ENCODE data around the gene CCDC117.
"Not testable (repeated sequence)": the region's sequence is repeated elsewhere in the genome, so short reads cannot be mapped to it uniquely, and the experiment has no call there.

The CCDC117 gene, protein sequence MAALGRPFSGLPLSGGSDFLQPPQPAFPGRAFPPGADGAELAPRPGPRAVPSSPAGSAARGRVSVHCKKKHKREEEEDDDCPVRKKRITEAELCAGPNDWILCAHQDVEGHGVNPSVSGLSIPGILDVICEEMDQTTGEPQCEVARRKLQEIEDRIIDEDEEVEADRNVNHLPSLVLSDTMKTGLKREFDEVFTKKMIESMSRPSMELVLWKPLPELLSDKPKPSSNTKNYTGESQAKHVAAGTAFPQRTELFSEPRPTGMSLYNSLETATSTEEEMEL

DNA sequence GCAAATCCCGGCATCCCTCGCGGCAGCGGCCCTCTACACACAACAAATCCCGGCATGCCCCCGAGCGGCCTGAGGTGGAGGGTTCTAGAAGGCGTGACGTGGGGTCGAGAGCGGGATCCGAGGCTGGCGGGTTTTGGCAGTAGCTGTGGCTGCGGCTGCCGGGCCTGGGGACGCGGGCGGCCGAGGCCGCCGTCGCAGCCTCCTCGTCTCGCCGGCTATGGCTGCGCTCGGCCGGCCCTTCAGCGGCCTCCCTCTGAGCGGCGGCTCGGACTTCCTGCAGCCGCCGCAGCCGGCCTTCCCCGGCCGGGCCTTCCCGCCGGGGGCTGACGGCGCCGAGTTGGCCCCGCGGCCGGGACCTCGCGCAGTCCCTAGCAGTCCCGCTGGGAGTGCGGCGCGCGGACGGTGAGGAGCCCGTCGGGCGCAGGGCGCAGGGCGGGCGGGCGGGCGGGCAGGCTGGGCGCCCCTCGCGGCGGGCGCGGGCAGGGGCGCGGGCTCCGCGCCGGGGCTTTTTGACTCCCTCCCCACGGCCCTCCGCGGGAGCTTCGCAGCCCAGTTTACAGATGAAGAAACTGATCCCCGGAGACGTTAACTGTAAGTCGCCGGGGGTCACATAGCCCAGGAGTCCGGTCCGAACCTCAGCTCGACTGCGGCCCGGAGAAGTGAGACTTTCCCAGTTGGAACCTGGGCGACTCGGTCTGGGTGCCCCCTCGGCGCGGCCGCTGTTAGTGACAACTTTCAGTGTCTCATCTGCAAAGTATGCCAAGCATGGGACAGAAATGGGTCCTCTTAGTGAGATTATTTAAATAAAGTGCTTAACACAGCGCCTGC is at the start of gene CCDC117:
TSS of gene CCDC117 (plus strand) at position 63 of the 828 bp plus-strand sequence. CDS start at position 218, 155 bp downstream.
- peak; percentile 91 for DNase-seq

DNA sequence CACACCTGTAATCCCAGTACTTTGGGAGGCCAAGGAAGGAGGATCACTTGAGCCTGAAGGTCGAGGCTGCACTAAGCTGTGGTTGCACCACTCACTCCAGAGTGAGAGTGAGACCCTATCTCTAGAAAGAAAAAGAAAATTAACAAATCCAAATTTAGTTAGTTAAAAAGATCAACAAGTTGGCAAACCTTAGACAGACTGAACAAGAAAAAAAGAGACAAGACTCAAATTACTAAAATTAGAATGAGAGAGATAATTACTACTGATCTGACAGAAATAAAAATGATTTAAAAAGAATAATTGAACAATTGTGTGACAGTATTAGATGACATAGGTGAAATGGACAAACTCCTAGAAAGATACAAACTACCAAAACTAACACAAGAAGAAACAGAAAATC is 44.5 kb upstream of the CCDC117 start:
- DNase-seq: no peak

DNA sequence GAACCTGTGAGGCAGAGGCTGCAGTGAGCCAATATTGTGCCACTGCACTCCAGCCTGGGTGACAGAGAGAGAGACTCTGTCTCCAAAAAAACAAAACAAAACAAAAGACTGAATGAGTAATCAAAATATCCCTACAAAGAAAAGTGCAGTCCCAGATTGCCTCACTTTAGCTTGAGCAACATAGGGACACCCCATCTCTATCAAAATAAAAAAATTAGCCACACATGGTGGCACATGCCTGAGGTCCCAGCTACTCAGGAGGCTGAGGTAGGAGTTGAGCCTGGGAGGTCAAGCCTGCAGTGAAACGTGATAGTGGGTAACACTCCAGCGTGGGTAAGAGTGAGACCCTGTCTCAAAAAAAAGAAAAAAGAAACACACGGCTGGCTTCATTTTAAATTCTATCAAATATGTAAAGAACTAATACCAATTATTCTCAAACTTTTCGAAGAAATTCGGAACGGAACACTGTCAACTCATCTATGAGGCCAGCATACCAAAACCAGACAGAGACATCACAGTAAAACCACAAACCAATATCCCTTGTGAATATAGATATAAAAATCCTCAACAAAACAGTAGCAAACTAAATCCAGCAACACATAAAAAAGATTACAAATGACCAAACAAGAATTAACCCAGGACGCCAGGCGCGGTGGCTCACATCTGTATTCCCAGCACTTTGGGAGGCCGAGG is 43.7 kb upstream of the CCDC117 start:
- no peak for DNase-seq

DNA sequence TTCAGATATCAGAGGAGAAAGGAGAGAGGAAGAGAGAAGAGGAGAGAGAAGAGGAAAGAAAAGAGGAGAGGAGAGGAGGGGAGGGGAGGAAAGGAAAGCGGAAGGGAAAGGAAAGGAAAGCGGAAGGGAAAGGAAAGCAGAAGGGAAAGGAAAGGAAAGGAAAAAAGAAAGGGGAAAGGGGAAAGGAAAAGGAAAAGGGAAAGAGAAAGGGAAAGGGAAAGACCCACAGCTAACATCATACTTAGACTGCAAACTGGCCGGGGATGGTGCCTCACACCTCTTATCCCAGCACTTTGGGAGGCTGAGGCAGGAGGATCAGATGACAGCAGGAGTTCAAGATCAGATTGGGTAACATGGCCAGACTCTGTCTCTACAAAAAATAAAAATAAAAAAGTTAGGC is 42.3 kb upstream of the CCDC117 start:
- DNase-seq: no peak

DNA sequence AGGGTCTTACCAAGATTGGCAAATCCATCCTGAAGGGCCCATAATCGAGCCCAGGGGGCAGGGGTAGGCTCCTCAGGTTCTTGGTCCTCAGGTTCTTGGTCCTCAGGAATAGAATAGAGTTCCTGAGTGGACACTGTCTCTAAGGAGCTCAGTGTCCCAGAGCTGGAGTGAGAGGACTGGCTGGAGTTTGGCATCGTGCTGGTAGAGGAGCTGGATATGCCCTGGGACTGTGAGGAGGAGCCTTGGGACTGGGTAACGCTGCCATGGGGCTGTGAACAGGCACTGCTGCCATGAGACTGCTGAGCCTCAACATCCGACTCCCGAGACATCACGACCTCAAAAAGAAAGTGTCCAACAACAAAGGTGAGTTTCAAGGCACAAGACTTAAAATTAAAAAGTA is 38.1 kb upstream of the CCDC117 start:
- DNase-seq: no peak

DNA sequence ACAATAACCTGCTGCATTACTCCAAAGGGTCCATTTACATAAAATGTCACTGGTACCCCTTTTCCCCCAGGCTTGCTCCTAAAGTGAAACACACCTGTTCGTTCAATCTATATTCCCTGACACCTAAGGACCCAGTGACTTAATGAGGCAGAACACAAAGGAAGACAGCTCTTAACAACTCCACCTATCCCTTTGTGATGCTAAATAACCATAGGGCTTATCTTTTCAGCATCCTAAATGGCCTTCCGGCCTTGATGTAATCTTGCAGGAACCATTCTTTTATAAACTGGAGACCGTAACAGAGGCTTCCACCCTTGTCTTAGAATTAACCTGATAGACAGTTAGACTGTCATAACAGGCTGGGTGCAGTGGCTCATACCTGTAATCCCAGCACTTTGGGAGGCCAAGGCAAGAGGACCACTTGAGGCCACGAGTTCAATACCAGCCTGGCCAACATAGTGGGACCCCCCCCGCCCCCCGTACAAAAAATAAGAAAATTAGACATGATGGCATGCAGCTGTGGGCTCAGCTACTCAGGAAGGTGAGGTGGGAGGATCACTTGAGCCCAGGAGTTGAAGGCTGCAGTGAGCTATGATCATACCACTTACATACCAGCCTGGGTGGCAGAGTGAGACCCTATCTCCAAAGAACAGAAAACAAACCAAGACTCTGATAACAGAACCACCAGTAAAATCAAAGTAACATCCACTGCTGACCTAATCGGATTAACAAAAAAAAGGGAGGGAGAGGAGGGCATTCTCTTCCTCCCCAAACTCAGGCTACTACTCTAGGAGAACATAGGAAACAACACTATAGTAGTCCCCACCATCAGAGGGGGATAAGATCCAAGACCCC is 36.0 kb upstream of the CCDC117 start:
- DNase-seq: no peak

DNA sequence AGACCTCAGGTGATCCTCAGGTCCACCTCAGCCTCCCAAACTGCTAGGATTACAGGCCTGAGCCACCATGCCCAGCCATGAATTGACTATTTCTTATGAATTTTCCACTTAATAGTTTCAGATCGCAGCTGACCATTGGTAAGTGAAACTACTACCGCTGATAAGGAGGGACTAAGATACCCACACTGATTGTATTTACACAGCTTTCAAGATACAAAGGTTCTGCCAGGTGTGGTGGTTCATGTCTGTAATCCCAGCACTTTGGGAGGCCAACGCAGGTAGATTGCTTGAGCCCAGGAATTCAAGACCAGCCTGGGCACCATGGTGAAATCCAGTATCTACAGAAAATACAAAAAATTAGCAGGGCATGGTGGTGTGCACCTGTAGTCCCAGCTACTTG is 34.8 kb upstream of the CCDC117 start:
- DNase-seq: no peak

DNA sequence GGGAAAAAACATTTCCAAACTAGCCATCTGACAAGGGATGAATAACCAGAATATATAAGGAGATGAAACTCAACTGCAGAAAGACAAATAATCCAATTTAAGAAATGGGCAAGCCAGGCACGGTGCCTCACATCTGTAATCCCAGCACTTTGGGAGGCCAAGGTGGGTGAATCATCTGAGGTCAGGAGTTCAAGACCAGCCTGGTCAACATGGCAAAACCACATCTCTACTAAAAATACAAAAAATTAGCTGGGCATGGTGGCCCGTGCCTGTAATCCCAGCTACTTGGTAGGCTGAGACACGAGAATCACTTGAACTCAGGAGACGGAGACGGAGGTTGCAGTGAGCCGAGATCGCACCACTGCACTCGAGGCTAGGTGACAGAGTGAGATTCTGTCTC is 33.6 kb upstream of the CCDC117 start:
- DNase-seq: not testable (repeated sequence)

DNA sequence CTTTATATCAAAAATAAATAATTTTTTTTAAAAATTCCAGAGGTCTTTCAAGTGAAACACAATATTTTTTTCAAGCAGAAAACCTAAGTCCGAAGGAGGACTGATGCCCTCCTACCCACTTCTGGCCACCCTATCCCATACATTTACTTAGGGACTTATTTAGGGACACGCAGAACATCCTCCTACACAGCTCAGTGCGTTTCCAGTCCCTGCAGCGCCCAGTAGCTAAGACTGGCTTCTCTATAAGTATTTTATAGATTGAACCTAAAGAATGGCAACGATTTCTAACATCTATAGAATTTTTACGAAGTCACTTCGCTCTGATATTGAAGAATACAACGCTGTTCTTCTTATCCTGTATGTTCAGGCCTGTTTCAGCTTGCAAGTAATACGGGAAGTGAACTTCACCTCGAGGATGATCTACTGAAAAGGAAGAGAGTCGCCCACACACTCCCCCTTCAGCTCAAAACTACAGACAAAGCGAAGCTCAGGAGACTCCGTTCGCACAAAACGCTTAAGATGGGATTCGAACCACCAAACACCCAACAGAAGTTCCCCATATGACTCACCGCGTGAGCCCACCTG is 31.2 kb upstream of the CCDC117 start:
- no peak for DNase-seq

DNA sequence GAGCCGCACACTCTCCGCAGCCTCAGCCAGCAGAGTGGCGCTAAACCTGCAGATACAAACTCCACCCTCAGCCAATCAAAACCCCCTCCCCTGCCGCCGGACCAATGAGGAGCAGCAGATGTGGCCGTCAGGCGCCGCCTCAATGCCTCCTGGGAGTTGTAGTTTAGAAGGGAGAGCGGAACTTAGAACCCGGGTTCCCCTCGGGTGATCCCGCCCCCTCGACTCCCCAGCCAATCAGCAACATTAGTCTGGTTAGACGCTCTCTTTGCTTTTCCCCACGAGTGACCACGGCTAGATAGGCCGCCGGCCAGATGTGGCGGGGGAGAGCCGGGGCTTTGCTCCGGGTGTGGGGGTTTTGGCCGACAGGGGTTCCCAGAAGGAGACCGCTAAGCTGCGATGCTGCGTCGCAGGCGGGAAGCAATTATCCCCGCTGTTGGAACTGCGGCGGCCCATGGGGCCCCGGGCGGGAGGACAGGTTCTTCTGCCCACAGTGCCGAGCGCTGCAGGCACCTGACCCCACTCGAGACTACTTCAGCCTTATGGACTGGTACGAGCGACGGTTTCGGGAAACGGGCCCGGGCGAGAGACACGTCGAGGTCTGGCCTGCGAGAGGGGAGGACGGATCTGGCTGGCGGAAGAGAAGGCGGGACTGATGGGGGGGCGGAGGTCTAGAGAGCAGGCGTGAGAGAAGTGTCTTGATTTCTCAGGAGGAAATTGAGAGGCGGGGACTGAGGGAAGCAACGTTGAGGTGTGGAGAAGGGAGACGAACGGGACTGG is 30.5 kb upstream of the CCDC117 start, which contains the start of the genes CHEK2 and HSCB:
TSS of gene CHEK2 (minus strand) at position 36 of the 777 bp plus-strand sequence. CDS start 7,099 bp downstream, outside the sequence.
TSS of gene HSCB (plus strand) at position 255 of the 777 bp plus-strand sequence. CDS start at position 312, 57 bp downstream.
- peak; percentile 92 for DNase-seq

DNA sequence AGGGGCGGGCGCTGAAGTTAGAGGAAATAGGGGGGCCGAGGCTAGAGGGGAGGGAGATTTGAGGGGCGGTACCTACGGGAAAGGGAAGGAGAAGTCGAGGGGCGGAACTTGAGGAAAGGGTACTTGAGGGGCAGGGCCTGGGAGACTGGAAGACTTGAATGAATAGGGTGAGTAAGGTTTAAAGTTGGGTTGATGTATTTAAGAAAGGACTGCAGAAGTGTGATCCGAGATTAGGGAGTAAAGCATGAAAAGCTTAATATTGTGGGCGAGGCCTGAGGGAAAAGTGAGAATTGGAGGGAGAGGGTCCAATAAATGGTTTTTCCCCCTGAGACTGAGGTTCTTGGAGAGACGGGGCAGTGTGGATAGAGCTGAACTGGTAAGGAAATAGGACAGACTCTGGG is 29.9 kb upstream of the CCDC117 start:
- no peak for DNase-seq

DNA sequence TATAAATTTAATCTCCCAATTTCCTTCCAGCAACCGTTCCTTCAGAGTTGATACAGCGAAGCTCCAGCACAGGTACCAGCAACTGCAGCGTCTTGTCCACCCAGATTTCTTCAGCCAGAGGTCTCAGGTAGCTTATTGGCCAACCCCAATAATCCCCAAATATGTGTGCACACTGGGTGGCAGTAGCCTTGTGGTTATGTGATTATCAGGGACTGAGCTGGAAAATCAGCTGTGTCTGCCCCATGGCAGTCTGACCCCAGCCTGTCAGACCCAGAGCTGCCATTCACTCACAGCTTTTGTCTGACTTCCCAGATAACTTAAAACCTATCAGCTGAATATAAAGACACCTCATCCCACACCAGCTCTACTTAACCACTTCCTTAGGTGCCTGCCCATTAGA is 28.6 kb upstream of the CCDC117 start:
- DNase-seq: no peak

DNA sequence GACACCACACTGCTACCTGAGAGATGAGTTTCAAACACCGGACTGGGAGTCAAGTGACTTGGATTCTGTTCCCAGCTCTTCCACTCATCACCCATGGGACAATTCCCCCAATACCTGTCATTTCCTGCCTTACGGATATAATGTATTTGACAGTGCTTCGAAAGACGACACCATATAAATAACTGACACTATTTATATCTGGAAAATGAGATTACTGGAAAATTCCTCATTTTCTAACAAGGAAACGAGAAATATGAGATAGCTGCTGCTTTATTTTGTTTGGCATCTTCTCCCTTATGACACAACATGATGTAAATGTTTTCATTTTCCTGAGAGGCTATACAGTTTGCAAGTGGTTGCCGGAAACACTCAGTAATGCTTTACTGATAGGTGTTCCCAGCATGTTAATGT is 22.0 kb upstream of the CCDC117 start:
- DNase-seq: no peak

DNA sequence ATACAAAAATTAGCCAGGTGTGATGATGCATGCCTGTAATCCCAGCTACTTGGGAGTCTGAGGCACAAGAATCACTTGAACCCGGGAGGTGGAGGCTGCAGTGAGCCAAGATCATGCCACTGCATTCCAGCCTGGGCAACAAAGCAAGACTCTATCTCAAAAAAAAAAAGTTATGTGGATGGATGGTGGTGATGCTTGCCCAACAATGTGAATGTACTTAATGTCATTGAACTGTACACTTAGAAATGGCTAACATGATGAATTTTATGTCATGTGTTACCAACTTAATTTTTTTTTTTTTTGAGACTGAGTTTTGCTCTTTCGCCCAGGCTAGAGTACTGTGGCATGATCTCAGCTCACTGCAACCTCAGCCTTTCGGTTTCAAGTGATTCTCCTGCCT is 18.0 kb upstream of the CCDC117 start:
- not testable (repeated sequence) for DNase-seq

DNA sequence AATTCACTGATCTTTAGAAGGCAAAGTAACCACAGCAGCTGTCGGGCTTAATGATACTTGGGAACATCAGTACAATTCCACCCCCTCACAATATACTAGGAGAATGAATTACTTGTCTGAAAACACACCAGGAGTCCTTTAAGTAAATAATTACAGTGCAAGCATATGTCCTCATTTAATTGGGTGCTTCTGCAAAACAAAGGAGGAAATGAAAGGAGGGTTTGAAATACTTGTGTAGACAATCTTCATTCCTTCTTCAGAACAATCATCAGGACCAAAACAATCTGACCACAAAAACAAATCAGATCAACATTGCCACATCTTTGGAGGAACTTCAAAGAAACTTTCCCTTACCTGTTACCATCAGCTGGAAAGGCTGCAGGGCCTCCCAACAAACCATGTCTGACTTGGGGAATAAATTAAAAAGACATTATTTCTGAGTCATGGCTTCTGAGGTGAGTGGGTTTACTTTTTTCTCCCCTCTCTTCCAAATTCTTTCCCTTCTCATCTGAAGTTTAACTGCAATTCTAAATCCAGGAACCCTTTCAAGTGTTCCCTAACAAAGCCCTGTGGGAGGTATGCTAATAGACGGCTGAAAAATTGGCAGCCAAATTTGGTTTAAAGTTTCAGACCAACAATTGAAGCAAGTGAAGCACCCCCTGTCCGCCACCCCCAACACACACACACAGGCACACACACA is 12.5 kb upstream of the CCDC117 start:
- DNase-seq: no peak

DNA sequence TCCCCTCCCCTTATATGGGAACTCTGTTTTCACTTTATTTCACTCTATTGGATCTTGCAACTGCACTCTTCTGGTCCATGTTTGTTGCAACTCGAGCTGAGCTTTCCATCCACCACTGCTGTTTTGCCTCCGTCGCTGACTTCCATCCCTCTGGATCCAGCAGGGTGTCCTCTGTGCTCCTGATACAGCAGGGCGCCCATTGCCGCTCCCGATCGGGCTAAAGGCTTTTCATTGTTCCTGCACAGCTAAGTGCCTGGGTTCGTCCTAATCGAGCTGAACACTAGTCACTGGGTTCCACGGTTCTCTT is 11.1 kb upstream of the CCDC117 start:
- no peak for DNase-seq

DNA sequence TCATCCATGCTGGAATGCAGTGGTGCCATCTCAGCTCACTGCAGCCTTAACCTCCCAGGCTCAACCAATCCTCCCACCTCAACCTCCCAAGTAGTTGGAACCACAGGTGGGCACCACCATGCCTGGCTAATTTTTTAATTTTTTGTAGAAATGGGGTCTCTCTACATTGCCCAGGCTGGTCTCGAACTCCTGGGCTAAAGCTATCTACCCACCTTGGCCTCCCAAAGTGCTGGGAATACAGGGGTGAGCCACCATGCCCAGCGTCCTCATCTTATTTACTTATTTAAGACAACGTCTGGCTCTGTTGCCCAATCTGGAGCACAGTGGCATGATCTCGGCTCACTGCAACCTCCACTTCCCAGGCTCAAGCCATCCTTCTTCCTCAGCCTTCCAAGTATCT is 10.5 kb upstream of the CCDC117 start:
- DNase-seq: not testable (repeated sequence)

DNA sequence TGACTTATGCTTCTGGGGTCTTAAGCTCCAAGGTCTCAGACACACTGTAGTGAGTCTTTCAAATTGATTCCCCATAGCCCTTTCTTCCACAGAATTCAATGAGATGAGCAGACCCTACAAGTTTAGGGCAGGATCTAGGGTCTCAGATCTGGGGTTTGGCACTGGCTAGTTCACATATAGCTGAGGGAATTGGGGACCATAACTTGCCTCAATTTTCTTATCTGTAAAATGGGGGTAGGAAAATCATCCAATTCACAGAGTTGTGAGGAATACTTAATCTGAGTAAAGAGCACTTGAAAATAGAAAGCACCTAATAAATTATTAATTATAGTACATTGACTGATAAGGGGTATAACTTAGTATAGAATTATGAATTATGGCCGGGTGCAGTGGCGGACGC is 5.9 kb upstream of the CCDC117 start:
- DNase-seq: no peak

DNA sequence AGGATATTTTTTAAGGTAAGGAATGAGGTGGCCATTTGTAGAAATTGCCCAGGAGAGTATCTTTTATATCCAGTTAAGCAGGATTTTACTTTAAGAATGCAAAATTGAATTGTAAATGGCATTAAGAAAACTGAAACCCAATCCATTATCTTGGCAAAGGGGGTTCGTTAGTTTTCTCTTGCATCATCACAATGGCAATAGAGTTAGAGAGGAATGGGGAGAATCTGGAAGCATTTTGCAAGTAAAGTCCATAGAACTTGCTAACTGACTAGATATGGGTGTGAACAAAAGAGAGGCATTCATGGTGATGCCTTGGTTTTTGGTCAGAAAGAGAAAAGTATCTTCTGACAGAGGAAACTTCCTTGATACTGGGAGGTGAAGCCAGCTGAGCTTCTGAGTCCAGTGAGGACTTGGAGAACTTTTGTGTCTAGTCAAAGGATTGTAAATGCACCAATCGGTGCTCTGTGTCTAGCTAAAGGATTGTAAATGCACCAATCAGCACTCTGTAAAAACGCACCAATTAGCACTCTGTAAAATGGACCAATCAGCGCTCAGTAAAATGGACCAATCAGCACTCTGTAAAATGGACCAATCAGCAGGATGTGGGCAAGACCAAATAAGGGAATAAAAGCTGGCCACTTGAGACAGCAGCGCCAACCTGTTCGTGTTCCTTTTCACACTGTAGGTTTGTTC is 3.6 kb upstream of the CCDC117 start:
- DNase-seq: no peak

DNA sequence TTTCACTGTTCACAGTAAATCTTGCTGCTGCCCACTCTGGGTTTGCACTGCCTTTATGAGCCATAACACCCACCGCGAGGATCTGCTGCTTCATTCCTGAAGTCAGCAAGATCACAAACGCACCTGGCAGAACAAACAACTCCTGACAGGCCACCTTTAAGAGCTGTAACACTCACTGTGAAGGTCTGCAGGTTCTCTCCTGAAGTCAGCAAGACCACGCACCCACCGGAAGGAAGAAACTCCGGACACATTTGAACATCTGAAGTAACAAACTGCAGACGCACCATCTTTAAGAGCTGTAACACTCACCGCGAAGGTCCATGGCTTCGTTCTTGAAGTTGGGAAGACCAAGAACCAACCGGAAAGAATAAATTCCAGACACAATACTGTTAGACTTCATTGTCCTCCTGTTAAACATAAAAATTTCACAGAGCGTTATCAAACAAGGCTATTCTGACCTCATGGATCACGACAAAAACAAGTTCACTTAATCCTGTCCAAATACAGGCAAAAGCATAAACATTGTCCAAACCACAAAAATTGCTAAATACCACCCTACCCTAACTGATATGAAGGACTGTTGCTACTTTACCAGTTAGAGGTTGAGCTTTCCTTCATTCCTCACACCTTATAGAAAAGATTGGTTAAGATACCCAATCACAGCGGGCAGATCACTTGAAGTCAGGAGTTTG is 3.0 kb upstream of the CCDC117 start:
- no peak for DNase-seq
